Measurements from ENCODE around the gene PKP1. TPM values are rescaled to one million over a fixed set of nuclear protein-coding genes. Genes with fewer than 3 reads are reported as not detected.

Gene PKP1
- total and polyA plus RNA-seq, 10 of the 15 experiments (the other 5 are each of a cell fraction or from before 2014, with no cell fraction given), result 0.03 TPM; not detected in 9

- FAIRE-seq (no peak), DNase-seq (ENCODE audit: low read depth, low spot score) (no peak), ATAC-seq (no peak)
- WGBS (ENCODE audit: insufficient coverage, insufficient replicate concordance, low lambda C conversion rate, missing lambda C conversion rate), result 6% methylated on average over 11 of the region's 11 CpGs
- Histone ChIP-seq H3K36me3 (ENCODE audit: control insufficient read depth in 2 of 2, insufficient read depth in 2 of 2, low read length in 1 of 2) (no peaks in the 10 kb centered on the region), H3K79me2 (ENCODE audit: control insufficient read depth, insufficient read depth, low read length) (no peaks in the 10 kb centered on the region), H3K4me1 (ENCODE audit: control insufficient read depth, insufficient read depth, low read length) (no peaks in the 10 kb centered on the region), H2AFZ (ENCODE audit: control insufficient read depth, low read depth, low read length) (no peak overlapping the region), H3K27me3 (replicated peaks in 1 of 2; ENCODE audit: control insufficient read depth in 2 of 2, insufficient read depth in 2 of 2, low read length in 1 of 2) (no peaks in the 10 kb centered on the region), H3K27ac (ENCODE audit: control insufficient read depth, insufficient read depth) (no peak overlapping the region), H3K9me3 (replicated peaks; ENCODE audit: control insufficient read depth, insufficient read depth, low read length) (no peaks in the 10 kb centered on the region), H3K9ac (ENCODE audit: control insufficient read depth, insufficient read depth, low read length) (no peak overlapping the region), H4K20me1 (ENCODE audit: control insufficient read depth, insufficient read depth) (no peaks in the 10 kb centered on the region), H3K4me2 (ENCODE audit: control insufficient read depth, insufficient read depth) (no peak overlapping the region), H3K4me3 (no peak overlapping the region)
- BruUV-seq (replicated peaks), result no TSS peak
- RAD21 ChIA-PET (ENCODE audit: unreplicated experiment), result no interaction called here
- SMC1A ChIA-PET (ENCODE audit: uncharacterized antibody, unreplicated experiment), result interaction anchor here (1.0 to 1.2 kb wide), 2 partner anchors 77 to 183 kb away, joined by 3 read pairs; no protein-coding TSS in a partner anchor
- POLR2A ChIA-PET, result no interaction called here
- in situ Hi-C loops (cut with MboI), result no loop called here
- no peak for TF ChIP-seq ZBTB4 (CRISPR knock-in tag; IDR thresholded peaks at IDR 0.05)
- no peak for TF ChIP-seq SIN3A (IDR thresholded peaks at IDR 0.05; ENCODE audit: low read depth, low read length)
- TF ChIP-seq FOXM1 (IDR thresholded peaks at IDR 0.05; ENCODE audit: low read depth, low read length), result no peak
- no peak for TF ChIP-seq RFX5 (IDR thresholded peaks at IDR 0.05; ENCODE audit: low read depth, low read length)
- no peak for TF ChIP-seq ZNF687 (IDR thresholded peaks at IDR 0.05)
- TF ChIP-seq CHD2 (IDR thresholded peaks at IDR 0.05; ENCODE audit: borderline replicate concordance, low read depth, low read length), result no peak
- no peak for TF ChIP-seq BMI1 (IDR thresholded peaks at IDR 0.05; ENCODE audit: borderline replicate concordance)
- no peak for TF ChIP-seq ESRRA (IDR thresholded peaks at IDR 0.05; ENCODE audit: low read length)
- no peak for TF ChIP-seq PML (IDR thresholded peaks at IDR 0.05; ENCODE audit: low read length)
- TF ChIP-seq PAX8 (IDR thresholded peaks at IDR 0.05), result no peak
- no peak for TF ChIP-seq EED (IDR thresholded peaks at IDR 0.05; ENCODE audit: low read depth)
- TF ChIP-seq CBFB (IDR thresholded peaks at IDR 0.05; ENCODE audit: low read depth), result no peak
- TF ChIP-seq, protein P1, sequence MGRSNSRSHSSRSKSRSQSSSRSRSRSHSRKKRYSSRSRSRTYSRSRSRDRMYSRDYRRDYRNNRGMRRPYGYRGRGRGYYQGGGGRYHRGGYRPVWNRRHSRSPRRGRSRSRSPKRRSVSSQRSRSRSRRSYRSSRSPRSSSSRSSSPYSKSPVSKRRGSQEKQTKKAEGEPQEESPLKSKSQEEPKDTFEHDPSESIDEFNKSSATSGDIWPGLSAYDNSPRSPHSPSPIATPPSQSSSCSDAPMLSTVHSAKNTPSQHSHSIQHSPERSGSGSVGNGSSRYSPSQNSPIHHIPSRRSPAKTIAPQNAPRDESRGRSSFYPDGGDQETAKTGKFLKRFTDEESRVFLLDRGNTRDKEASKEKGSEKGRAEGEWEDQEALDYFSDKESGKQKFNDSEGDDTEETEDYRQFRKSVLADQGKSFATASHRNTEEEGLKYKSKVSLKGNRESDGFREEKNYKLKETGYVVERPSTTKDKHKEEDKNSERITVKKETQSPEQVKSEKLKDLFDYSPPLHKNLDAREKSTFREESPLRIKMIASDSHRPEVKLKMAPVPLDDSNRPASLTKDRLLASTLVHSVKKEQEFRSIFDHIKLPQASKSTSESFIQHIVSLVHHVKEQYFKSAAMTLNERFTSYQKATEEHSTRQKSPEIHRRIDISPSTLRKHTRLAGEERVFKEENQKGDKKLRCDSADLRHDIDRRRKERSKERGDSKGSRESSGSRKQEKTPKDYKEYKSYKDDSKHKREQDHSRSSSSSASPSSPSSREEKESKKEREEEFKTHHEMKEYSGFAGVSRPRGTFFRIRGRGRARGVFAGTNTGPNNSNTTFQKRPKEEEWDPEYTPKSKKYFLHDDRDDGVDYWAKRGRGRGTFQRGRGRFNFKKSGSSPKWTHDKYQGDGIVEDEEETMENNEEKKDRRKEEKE (IDR thresholded peaks at IDR 0.05), result no peak
- intact Hi-C loops (cut with micrococcal nuclease; ENCODE audit: unreplicated experiment), result loop anchor here (5.0 to 10.0 kb wide), 2 partner anchors 95 to 263 kb away; no protein-coding TSS in a partner anchor
- CTCF ChIA-PET, result interaction anchor here (0.8 to 2.2 kb wide), 3 partner anchors 29 to 112 kb away, joined by 3 to 9 read pairs (median 6); no protein-coding TSS in a partner anchor
Measured at GRCh38 chr1:201251851-201252430, 31.4 kb upstream of the PKP1 start.
